ENCODE results near the gene PHF2. TPM values are rescaled to one million over a fixed set of nuclear protein-coding genes. Genes with fewer than 3 reads are reported as not detected.

The PHF2 gene
- total and polyA plus RNA-seq, 2 of the 4 experiments (the other 2 are of a cell fraction), result 5.9 to 9.5 TPM

GRCh38 chr9:93560991-93561390 is 15.4 kb upstream of the PHF2 start:
- dilution Hi-C loops (cut with HindIII; ENCODE audit: low sequenced_read_pairs, unreplicated experiment), result loop anchor here (10.0 kb wide), 1 partner anchor 96 kb away; no protein-coding TSS in a partner anchor

More at GRCh38 chr9:93560991-93561390, 15.4 kb upstream of the PHF2 start:
- H3K36me3 ChIP-seq (ENCODE audit: control insufficient read depth, insufficient read depth, low read length), result peaks cover 47% of the 10 kb centered on the region
- BruUV-seq (replicated peaks), result no TSS peak
- H3K56ac ChIP-seq (ENCODE audit: extremely low read depth, insufficient read depth, low read length), result no peak overlapping the region
- DNase-seq (no peak), ATAC-seq (ENCODE audit: low read depth) (no peak)
- no peak overlapping the region for H2BK20ac ChIP-seq (ENCODE audit: low read depth, low read length)
- no CpG with 5 or more reads among the region's 5 CpGs for WGBS, 2 experiments (ENCODE audit: extremely low coverage in 2 of 2, insufficient read length in 1 of 2)
- H3K9ac ChIP-seq (ENCODE audit: low read depth, low read length), result no peak overlapping the region
- H3K4me3 ChIP-seq (ENCODE audit: insufficient read depth, low read depth, low read length), result no peak overlapping the region
- no peaks in the 10 kb centered on the region for H4K20me1 ChIP-seq (ENCODE audit: insufficient read depth, low read length)
- no peaks in the 10 kb centered on the region for H3K27me3 ChIP-seq (ENCODE audit: control insufficient read depth, insufficient read depth, low read length)
- H2AK5ac ChIP-seq (ENCODE audit: low read depth, low read length), result no peak overlapping the region
- no peaks in the 10 kb centered on the region for H3K4me1 ChIP-seq (ENCODE audit: control insufficient read depth, insufficient read depth, low read length)
- no peak overlapping the region for H4K8ac ChIP-seq (ENCODE audit: low read depth in 2 of 2, low read length in 2 of 2)
- H3K23ac ChIP-seq (ENCODE audit: low read depth, low read length), result no peak overlapping the region
- no peak overlapping the region for H3K27ac ChIP-seq (ENCODE audit: insufficient read depth, low read length)
- no peak overlapping the region for H2AK9ac ChIP-seq (replicated peaks; ENCODE audit: low read depth, low read length, poor library complexity)
- H2BK120ac ChIP-seq (ENCODE audit: low read depth, low read length), result no peak overlapping the region
- POLR2A ChIA-PET (ENCODE audit: unreplicated experiment), result no interaction called here
- H3K9me1 ChIP-seq (ENCODE audit: insufficient read depth, low read length), result no peaks in the 10 kb centered on the region
- no peak overlapping the region for H4K91ac ChIP-seq (ENCODE audit: insufficient read depth, low read depth, low read length)
- CTCF ChIA-PET, result no interaction called here
- H3K4ac ChIP-seq (ENCODE audit: low read depth, low read length), result no peak overlapping the region
- no peak overlapping the region for H2AFZ ChIP-seq (replicated peaks; ENCODE audit: low read length, poor library complexity)
- H3K18ac ChIP-seq (ENCODE audit: low read depth, low read length), result no peak overlapping the region
- no peaks in the 10 kb centered on the region for H3K9me3 ChIP-seq (ENCODE audit: control insufficient read depth, insufficient read depth, low read length)
- H4K5ac ChIP-seq (ENCODE audit: low read depth, low read length), result no peak overlapping the region
- intact Hi-C loops (cut with micrococcal nuclease), result loop anchor here (10.0 kb wide), 1 partner anchor 246 kb away; no protein-coding TSS in a partner anchor
- H3K79me1 ChIP-seq (ENCODE audit: low read depth in 1 of 2, low read length in 2 of 2), result peaks cover 0 to 2% of the 10 kb centered on the region in 2 experiments; a peak in 1 of 4 replicates
- no peak overlapping the region for H3K14ac ChIP-seq (replicated peaks; ENCODE audit: low read depth, low read length)
- no peak overlapping the region for H2BK5ac ChIP-seq (ENCODE audit: low read depth, low read length, poor library complexity, severe bottlenecking)
- no peak for TF ChIP-seq BHLHE40 (IDR thresholded peaks at IDR 0.05; ENCODE audit: low read depth, low read length)
- TF ChIP-seq CTCF (conservative IDR thresholded peaks at IDR 0.05; ENCODE audit: low read depth, low read length), result no peak
- TF ChIP-seq RFX5 (IDR thresholded peaks at IDR 0.05; ENCODE audit: low read depth, low read length), result no peak
- TF ChIP-seq MAFK (IDR thresholded peaks at IDR 0.05; ENCODE audit: low read depth, low read length), result no peak
- TF ChIP-seq MXI1 (IDR thresholded peaks at IDR 0.05; ENCODE audit: borderline replicate concordance, low read depth, low read length), result no peak
- TF ChIP-seq MAZ (IDR thresholded peaks at IDR 0.05; ENCODE audit: borderline replicate concordance, low read depth, low read length), result no peak
- no peak for TF ChIP-seq SMC3 (IDR thresholded peaks at IDR 0.05; ENCODE audit: low read depth, low read length)
- TF ChIP-seq POLR2A (IDR thresholded peaks at IDR 0.05; ENCODE audit: low read depth, low read length), result no peak
- TF ChIP-seq NFE2L2 (IDR thresholded peaks at IDR 0.05; ENCODE audit: low read depth, low read length), result no peak
- TF ChIP-seq RAD21 (IDR thresholded peaks at IDR 0.05; ENCODE audit: low read length), result no peak
- TF ChIP-seq FOS (IDR thresholded peaks at IDR 0.05; ENCODE audit: low read depth, low read length), result no peak
- TF ChIP-seq ELK1 (IDR thresholded peaks at IDR 0.05; ENCODE audit: borderline replicate concordance, low read depth, low read length), result no peak
- no peak for TF ChIP-seq RCOR1 (IDR thresholded peaks at IDR 0.05; ENCODE audit: insufficient replicate concordance, low read length)
- TF ChIP-seq CEBPB (IDR thresholded peaks at IDR 0.05; ENCODE audit: low read depth, low read length), result no peak
- no peak for TF ChIP-seq USF2 (IDR thresholded peaks at IDR 0.05; ENCODE audit: low read depth, low read length)
- no peak for TF ChIP-seq CHD1 (IDR thresholded peaks at IDR 0.05; ENCODE audit: low read depth, low read length)
- H2BK15ac ChIP-seq (ENCODE audit: low read depth, low read length), result no peak overlapping the region
- no peak overlapping the region for H3K4me2 ChIP-seq (ENCODE audit: low read depth, low read length)
- in situ Hi-C loops (cut with MboI; ENCODE audit: low sequenced_read_pairs), result loop anchor here (10.0 to 25.0 kb wide), 2 partner anchors 106 to 449 kb away; partner anchors contain the start of genes FAM120A and FAM120AOS
